GM12874 (cell line): Measurements from ENCODE around the gene NSMCE4A.

ENCODE experiments used
- TF ChIP-seq, protein P1 (sequence below): IDR thresholded peaks from 2 replicates; pipeline ENCODE4 v1.5.1; 2011; ENCODE audit warnings: low read depth, mild to moderate bottlenecking, control low read depth, low read length, moderate library complexity; ENCODE audit not compliant: insufficient read depth

NSMCE4A gene

DNA sequence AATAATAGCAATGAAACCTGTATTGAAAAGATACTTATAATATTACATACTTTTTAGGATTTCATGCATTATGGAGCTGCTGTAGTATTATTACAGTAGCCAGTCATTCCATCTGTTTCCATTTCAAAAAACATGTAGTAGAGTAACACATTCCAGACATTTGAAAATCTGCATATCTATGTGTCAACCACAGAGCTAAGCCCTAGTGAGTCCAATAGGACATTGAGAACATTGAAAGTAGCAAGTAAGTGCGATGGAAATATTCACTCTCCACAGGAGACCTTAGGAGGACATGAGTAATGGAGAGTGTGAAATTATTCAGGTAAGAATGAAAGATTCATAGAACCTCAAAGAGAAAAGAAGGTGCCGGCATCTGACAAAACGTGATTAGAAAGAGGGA, 15.3 kb downstream of the NSMCE4A start:
- TF ChIP-seq, protein P1, sequence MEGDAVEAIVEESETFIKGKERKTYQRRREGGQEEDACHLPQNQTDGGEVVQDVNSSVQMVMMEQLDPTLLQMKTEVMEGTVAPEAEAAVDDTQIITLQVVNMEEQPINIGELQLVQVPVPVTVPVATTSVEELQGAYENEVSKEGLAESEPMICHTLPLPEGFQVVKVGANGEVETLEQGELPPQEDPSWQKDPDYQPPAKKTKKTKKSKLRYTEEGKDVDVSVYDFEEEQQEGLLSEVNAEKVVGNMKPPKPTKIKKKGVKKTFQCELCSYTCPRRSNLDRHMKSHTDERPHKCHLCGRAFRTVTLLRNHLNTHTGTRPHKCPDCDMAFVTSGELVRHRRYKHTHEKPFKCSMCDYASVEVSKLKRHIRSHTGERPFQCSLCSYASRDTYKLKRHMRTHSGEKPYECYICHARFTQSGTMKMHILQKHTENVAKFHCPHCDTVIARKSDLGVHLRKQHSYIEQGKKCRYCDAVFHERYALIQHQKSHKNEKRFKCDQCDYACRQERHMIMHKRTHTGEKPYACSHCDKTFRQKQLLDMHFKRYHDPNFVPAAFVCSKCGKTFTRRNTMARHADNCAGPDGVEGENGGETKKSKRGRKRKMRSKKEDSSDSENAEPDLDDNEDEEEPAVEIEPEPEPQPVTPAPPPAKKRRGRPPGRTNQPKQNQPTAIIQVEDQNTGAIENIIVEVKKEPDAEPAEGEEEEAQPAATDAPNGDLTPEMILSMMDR, result no peak

DNA sequence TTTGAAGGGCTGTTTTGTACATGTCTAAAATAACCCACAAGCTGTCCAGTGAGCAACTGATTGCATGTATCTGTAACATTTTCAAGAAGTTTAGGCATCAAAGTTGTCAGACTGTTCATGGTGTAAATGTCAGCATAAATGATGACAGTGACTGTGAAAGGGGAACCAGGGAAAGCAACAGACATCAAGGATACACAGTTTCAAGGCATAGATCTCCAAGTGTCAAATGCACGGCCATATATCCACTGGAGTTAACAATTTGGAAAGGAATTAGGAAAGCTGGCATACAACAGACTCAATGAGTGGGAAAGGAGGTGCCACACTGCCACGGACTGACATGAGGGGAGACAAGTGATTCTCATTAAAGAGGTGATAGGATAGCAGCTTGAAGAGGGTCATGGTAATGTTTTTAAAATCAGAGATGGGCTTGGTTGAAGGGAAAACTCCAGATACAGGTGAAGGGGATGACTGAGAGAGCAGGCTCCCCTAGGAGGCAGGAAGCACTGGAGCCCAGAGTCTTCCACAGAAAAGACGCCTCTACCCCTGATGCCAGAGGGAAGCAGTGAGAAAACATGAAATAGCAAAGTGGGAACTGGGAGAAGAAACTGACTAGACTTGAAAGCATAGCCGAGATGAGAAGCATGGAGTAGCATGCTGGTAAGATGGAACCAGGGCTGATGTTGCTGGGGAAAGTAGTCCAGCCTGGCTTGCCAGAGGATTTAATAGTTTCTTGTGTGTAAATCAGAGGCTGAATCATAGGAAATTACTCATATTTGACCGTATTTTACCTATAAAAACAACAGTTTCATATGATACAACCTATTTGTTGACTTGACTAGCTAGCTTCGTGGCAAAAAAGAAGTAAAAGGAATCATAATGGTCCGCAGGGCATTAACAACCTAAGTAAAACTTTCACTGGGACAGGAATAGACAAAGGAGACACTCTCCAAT, 18.6 kb downstream of the NSMCE4A start:
- TF ChIP-seq, protein P1, result no peak

DNA sequence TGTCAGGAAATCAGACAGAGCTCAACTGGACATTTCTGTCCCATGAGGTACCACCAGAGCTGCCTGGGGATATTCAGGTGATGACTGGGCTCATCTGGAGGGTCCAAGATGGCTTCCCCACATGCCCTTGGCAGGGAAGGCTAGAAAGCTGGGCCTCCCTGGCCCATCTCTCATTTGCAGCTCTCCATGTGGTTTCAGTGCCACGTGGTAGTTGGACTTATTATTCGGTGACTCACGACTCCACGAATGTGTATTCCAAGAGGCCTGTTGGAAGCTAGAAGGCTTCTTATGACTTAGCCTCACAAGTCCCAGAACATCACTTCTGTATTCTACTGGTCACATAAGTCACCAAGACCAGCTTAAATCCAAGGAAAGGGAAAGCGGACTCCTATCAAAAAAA, 22.8 kb downstream of the NSMCE4A start:
- TF ChIP-seq, protein P1, result no peak

DNA sequence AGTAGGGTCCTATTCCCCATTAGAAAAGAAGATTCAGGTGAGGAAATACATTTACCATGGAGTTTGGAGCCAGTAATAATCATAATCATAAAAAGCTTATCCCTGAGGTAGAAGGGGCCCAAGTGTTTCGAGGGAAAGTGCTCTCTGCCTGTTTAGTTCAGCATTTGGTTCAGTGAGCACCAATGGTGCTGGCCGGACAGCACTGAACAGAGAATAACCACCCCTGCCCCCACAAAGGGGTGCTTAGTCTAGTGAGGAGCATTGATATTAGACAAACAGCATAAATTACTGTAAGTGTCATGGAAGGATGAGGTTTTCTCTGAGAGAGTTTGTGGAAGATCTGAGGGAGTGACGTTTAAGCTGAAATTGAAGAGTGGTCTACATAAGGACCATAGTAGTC, 25.6 kb downstream of the NSMCE4A start:
- TF ChIP-seq, protein P1, result no peak

DNA sequence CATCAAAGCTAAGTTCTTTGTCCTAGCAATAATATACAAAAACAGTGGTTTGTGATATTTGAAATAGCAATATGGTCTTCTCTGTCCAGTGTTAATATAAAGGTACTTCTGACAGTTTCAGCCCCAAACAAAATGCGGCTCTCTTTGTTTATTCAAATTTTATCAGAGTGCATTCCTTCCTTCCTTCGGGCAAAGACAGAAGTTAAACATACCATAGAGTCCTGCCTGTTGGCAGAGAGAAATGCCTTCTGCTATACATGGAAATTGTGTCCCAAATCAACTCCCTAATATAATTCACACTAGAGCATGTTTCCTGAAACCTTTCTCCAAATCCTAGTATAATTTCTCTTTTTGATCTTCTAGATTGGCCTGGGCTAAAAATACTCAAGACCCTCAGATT, 26.0 kb downstream of the NSMCE4A start:
- TF ChIP-seq, protein P1, result no peak

DNA sequence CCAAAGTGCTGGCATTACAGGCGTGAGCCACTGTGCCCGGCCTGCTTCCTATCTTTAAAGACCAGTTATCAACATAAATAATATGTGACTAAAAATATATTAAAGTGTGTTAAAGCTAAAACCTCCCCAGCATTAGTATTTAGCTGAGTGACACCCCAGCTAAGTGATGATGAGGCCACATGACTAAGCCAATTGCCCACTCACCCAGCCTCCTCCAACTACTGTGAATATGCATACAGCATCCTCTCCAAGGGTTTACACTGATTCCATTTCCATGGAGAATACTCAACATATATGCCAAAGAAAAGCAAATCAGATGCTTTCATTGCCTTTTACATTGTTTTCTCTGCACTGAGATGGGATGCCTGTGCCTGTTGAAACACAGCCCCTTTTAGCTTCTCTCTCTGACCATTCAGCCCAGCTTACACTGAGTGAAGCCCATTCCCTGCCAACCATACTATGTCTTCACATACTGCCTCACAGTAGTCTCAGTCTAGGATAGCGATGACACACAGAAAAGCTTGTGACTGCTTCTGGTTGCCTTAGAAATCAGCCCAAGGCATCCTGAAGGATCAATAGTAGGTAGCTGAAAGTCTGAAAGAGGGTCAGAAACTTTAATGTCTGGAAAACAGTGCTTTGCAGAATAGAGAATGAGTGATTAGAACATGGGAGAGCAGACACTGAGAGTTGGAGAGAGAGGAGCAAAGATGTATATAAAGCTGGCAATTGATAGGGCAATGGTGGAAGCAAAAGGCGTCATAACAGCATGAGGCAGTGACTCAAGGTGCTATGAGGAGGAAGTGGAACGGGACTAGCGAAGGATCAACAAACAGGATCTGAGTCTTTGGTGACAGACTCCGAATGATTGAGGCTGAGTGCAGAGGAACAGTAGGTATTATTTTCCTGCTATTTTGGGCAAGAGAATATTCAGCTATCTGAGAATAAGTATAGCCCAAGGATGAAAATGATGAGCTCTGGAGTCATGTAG, 27.4 kb downstream of the NSMCE4A start:
- TF ChIP-seq, protein P1, result no peak

DNA sequence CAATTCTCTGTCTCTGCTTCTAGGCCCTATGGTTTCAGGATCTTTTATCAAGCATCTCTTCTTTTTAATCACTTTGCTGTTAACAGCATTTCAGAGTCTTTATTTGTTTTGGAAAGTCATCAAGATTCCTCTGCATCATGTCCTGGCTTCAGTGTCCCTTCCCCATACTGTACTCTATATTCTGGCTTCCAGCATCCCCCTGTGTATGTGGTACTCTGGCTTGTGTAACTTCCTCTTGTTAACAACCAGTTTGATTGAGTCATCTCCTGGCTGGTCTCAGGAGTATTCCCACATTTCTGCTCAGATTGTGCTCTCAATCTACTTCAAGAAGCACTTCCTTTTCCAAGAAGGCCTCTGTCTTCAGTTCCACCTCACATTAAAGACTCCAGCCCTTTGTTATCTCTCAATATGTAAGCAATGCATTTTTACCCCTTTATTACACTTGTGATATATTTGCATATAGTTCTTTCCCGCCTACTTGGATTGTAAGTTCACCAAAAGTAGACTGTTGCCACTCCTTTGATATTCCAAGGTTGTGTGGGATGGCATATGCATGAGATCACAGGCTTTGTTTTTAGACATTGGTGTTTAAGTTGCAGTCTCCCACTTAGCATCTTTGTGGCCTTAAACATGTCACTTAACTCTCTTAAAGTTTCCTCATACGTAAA, 32.1 kb downstream of the NSMCE4A start:
- TF ChIP-seq, protein P1, result no peak
